GM23248 (cell line): Measurements from ENCODE around the gene PINLYP. TPM values are rescaled to one million over a fixed set of nuclear protein-coding genes. Genes with fewer than 3 reads are reported as not detected.

Experiments
- DNase-seq: peaks from one replicate; pipeline ENCODE4 v3.0.0-alpha.2; 2015
- H2AFZ ChIP-seq: fragments of 200-600 bp; sonication (generic); 2 replicates; pipeline ENCODE4 v1.6.1; 2016; ENCODE audit warnings: antibody characterized with exemption
- H3F3A ChIP-seq: fragments of 200-600 bp; sonication (generic); 2 replicates; pipeline ENCODE4 v1.6.1; 2016; ENCODE audit warnings: mild to moderate bottlenecking, antibody characterized with exemption, mixed run types; ENCODE audit not compliant: insufficient read depth
- H3K27ac ChIP-seq: fragments of 200-600 bp; sonication (generic); 2 replicates; pipeline ENCODE4 v1.5.1; 2016; ENCODE audit warnings: mild to moderate bottlenecking
- H3K27me3 ChIP-seq: fragments of 200-600 bp; sonication (generic); replicated peaks from 2 replicates; pipeline ENCODE4 v1.6.1; 2016; ENCODE audit warnings: mild to moderate bottlenecking; ENCODE audit not compliant: insufficient read depth
- H3K36me3 ChIP-seq: fragments of 200-600 bp; sonication (generic); 2 replicates; pipeline ENCODE4 v1.6.1; 2016; ENCODE audit warnings: low read depth, mild to moderate bottlenecking
- H3K4me1 ChIP-seq: fragments of 200-600 bp; sonication (generic); 2 replicates; pipeline ENCODE4 v1.6.1; 2016; ENCODE audit warnings: mild to moderate bottlenecking; ENCODE audit not compliant: insufficient read depth
- H3K4me2 ChIP-seq: fragments of 200-600 bp; sonication (generic); one replicate; pipeline ENCODE4 v1.6.1; 2016; ENCODE audit warnings: mild to moderate bottlenecking; ENCODE audit not compliant: unreplicated experiment
- H3K4me3 ChIP-seq: fragments of 200-600 bp; sonication (generic); 2 replicates; pipeline ENCODE4 v1.5.1; 2016; ENCODE audit warnings: mild to moderate bottlenecking
- H3K79me2 ChIP-seq: fragments of 200-600 bp; sonication (generic); 2 replicates; pipeline ENCODE4 v1.6.1; 2016; ENCODE audit warnings: mild to moderate bottlenecking; ENCODE audit not compliant: insufficient read depth
- H3K9ac ChIP-seq: fragments of 200-600 bp; sonication (generic); 2 replicates; pipeline ENCODE4 v1.6.1; 2016; ENCODE audit warnings: mild to moderate bottlenecking
- H3K9me2 ChIP-seq: fragments of 200-600 bp; sonication (generic); 2 replicates; pipeline ENCODE4 v1.6.1; 2016; ENCODE audit warnings: mixed run types, mild to moderate bottlenecking, moderate library complexity; ENCODE audit not compliant: insufficient read depth
- H3K9me3 ChIP-seq: fragments of 200-600 bp; sonication (generic); one replicate; pipeline ENCODE4 v1.6.1; 2017; ENCODE audit warnings: low read depth
- H4K20me1 ChIP-seq: fragments of 200-600 bp; sonication (generic); 2 replicates; pipeline ENCODE4 v1.6.0; 2016; ENCODE audit not compliant: insufficient read depth
- EZH2 ChIP-seq: fragments of 200-600 bp; sonication (generic); IDR thresholded peaks from 2 replicates; pipeline ENCODE4 v1.6.1; 2018; ENCODE audit warnings: antibody characterized with exemption, mild to moderate bottlenecking; ENCODE audit not compliant: insufficient read depth, poor library complexity, severe bottlenecking
- EZH2phosphoT487 ChIP-seq: fragments of 200-600 bp; sonication (generic); IDR thresholded peaks from 2 replicates; pipeline ENCODE4 v1.6.1; 2018; ENCODE audit warnings: antibody characterized with exemption, moderate library complexity, mild to moderate bottlenecking, low read depth; ENCODE audit not compliant: insufficient read depth
- WGBS, 2 experiments: methylation state at CpG; one replicate each; pipeline ENCODE4 v1.1.6; 2015 to 2017; ENCODE audit warnings: low lambda C conversion rate in 2 of 2, low coverage in 1 of 2; ENCODE audit errors: missing lambda C conversion rate in 2 of 2; 5-methylcytosine and 5-hydroxymethylcytosine counted together
- in situ Hi-C: fragments of 300-500 bp; cut with MboI; formaldehyde crosslinking; loops from 2 replicates; pipeline ENCODE4 v1.15.0; 2020
- polyA plus RNA-seq: library from polyadenylated mRNA; unstranded; fragments of >200 nt; fragmentation: Nextera tagmentation; extraction: Ambion mirVana; gene quantifications from 2 replicates; pipeline ENCODE4 v1.2.1, GENCODE V29; 2016
- total RNA-seq: library from RNA; depleted of rRNA; stranded (reverse); fragments of >200 nt; shearing (Covaris generic); gene quantifications from 2 replicates; pipeline ENCODE4 v1.2.3, GENCODE V29; 2014

Gene PINLYP
- total and polyA plus RNA-seq, 2 experiments from 2014 or later: 1.8 to 2.5 TPM

- Histone ChIP-seq H3K79me2 (0 out of 2 replicates have a peak, but pooled peaks cover 5% of the 10 kb centered on the region), H3K9ac (no peak overlapping the region), H3K27me3 (no peaks in the 10 kb centered on the region), H3K4me1 (peaks cover 8% of the 10 kb centered on the region; the same call in 1 of the 2 replicates), H2AFZ (no peak overlapping the region), H3K9me3 (no peaks in the 10 kb centered on the region), H3K9me2 (no peaks in the 10 kb centered on the region), H3F3A (peaks cover 31% of the 10 kb centered on the region), H3K27ac (no peak overlapping the region), H3K36me3 (no peaks in the 10 kb centered on the region), H3K4me3 (no peak overlapping the region), H4K20me1 (no peaks in the 10 kb centered on the region), H3K4me2 (no peak overlapping the region)
- DNase-seq: peak; percentile 59
- TF ChIP-seq EZH2phosphoT487 (no peak), EZH2 (no peak)
- WGBS, 2 experiments: 67 to 69% methylated on average over 6 of the region's 6 CpGs
- in situ Hi-C loops: no loop called here
These were observed 14.9 kb upstream of the PINLYP start for GRCh38 chr19:43560687-43561086.

- Histone ChIP-seq H3K9me2 (no peaks in the 10 kb centered on the region), H4K20me1 (no peaks in the 10 kb centered on the region), H3F3A (peaks cover 31% of the 10 kb centered on the region), H3K4me2 (no peak overlapping the region), H3K9me3 (no peaks in the 10 kb centered on the region), H2AFZ (no peak overlapping the region), H3K9ac (no peak overlapping the region), H3K4me3 (no peak overlapping the region), H3K27ac (no peak overlapping the region), H3K79me2 (0 out of 2 replicates have a peak, but pooled peaks cover 5% of the 10 kb centered on the region), H3K36me3 (no peaks in the 10 kb centered on the region), H3K27me3 (no peaks in the 10 kb centered on the region), H3K4me1 (peaks cover 8% of the 10 kb centered on the region; the same call in 1 of the 2 replicates)
- TF ChIP-seq EZH2: no peak
- TF ChIP-seq EZH2phosphoT487: no peak
- 90% methylated on average over 12 of the region's 12 CpGs for whole genome bisulfite sequencing, 2 experiments
- in situ Hi-C loops: no loop called here
- no peak for DNase-seq
These were observed 14.2 kb upstream of the PINLYP start for GRCh38 chr19:43561139-43561970.

GRCh38 chr19:43562226-43562697 is 13.3 kb upstream of the PINLYP start:
- Histone ChIP-seq H3K9me3 (no peaks in the 10 kb centered on the region), H3K4me3 (no peak overlapping the region), H3K79me2 (0 out of 2 replicates have a peak, but pooled peaks cover 5% of the 10 kb centered on the region), H4K20me1 (no peaks in the 10 kb centered on the region), H3K4me1 (peaks cover 8% of the 10 kb centered on the region; the same call in 1 of the 2 replicates), H3K4me2 (no peak overlapping the region), H3K9me2 (no peaks in the 10 kb centered on the region), H3K27ac (peak overlapping the region; percentile 71), H3K27me3 (no peaks in the 10 kb centered on the region), H3K36me3 (no peaks in the 10 kb centered on the region), H2AFZ (no peak overlapping the region), H3K9ac (no peak overlapping the region), H3F3A (peaks cover 31% of the 10 kb centered on the region)
- in situ Hi-C loops: no loop called here
- WGBS, 2 experiments: 70 to 76% methylated on average over 6 of the region's 6 CpGs
- no peak for DNase-seq
- no peak for TF ChIP-seq EZH2
- TF ChIP-seq EZH2phosphoT487: no peak

GRCh38 chr19:43562698-43563241 is 12.8 kb upstream of the PINLYP start:
- Histone ChIP-seq H3K4me2 (peak overlapping the region; percentile 10), H3K9me3 (no peaks in the 10 kb centered on the region), H2AFZ (no peak overlapping the region), H3K9me2 (no peaks in the 10 kb centered on the region), H3K27me3 (no peaks in the 10 kb centered on the region), H3K9ac (peak overlapping the region; percentile 22; the same call in 1 of the 2 replicates), H3K36me3 (no peaks in the 10 kb centered on the region), H3K79me2 (0 out of 2 replicates have a peak, but pooled peaks cover 5% of the 10 kb centered on the region), H3K27ac (peak overlapping the region; percentile 71), H3K4me1 (peaks cover 8% of the 10 kb centered on the region; the same call in 1 of the 2 replicates), H4K20me1 (no peaks in the 10 kb centered on the region), H3K4me3 (no peak overlapping the region), H3F3A (peaks cover 29% of the 10 kb centered on the region)
- WGBS, 2 experiments: 39 to 40% methylated on average over 14 of the region's 14 CpGs
- TF ChIP-seq EZH2 (no peak), EZH2phosphoT487 (no peak)
- peak; percentile 88 for DNase-seq
- in situ Hi-C loops: no loop called here
